Stimulated activated CD4-positive, alpha-beta T cell treated with anti-CD3 and anti-CD28 coated beads, Interleukin-4, amount 100 ng/mL, for 24 hours (primary cell): Measurements from ENCODE around the gene RUNX1.

Experiments used
- DNase-seq: peaks from one replicate; pipeline ENCODE4 v3.0.0-alpha.2; 2020

RUNX1 gene

DNA sequence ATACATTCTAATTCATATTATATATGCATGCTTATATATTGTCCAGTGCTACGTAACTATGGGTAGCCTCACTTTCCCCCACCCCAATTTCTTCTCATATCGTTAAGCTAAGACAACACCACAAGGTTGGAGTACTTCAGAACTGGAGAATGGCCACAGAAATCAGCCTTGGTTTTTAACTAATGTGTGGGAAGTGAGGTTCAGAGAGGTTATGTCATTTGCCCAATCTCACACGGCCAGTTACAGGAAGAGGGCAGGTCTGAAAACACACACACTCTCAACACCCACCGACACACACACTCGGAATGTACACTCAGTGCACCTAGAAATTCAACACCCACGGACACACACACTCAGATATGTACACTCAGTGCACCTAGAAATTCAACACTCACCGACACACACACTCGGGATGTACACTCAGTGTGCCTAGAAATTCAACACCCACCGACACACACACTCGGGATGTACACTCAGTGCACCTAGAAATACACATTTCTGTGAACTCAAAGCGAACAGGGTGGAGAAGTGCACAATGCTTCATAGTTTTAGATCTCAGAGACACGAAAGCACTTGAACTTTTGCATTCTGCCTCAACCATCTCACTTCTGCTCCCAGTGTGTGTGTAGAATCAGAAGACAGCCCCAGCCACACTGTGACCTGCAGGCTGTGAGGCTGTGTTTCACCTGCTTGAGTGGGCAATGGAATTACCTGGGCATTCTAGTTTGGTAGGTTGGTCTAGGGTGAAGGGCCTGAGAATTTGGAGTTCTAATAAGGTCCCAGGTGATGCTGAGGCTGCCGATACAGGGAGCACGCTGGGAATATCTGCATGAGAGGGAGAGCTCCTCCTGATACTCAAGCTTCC is 209.9 kb downstream of the RUNX1 start:
- DNase-seq: no peak

- DNase-seq: no peak
These were observed 212.1 kb downstream of the RUNX1 start for GRCh38 chr21:34836933-34837505.

GRCh38 chr21:34836103-34836932 is 212.8 kb downstream of the RUNX1 start:
- DNase-seq: peak; percentile 61

DNA sequence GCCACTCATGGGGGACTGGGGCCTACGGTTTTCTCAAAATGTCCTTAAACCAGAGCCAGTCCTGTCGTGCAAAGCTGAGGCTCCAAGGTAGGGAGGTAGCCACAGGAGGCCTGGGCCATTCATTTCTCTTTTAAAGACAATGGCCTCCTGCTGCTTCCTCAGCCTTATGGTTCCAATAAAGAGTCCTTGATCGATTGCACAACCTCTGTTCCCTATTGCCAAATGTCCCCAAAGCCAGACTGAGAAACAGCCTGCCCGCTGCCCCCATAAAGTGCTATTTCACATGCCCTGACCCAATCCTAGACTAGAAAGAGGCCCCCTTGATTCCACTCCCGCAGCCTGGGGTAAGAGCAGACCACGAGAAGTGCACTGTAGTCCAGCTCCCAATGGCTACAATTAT is 213.6 kb downstream of the RUNX1 start:
- no peak for DNase-seq

- DNase-seq: no peak
These were observed 214.1 kb downstream of the RUNX1 start for GRCh38 chr21:34834852-34835501.

DNA sequence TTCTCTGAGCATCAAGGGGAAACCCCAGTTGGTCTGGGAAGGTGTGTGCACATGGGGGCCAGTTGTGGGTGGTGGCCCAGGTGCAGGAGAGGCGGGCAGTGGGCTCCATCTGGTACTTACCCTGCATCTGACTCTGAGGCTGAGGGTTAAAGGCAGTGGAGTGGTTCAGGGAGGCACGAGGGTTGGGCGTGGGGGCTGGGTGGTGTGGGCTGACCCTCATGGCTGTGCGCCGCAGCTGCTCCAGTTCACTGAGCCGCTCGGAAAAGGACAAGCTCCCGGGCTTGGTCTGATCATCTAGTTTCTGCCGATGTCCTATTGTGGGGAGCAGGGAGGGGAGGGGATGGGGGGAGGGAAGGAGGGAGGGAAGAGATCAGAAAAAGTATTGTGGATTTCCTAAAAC is 214.8 kb downstream of the RUNX1 start:
- no peak for DNase-seq

GRCh38 chr21:34833465-34833864 is 215.6 kb downstream of the RUNX1 start:
- no peak for DNase-seq

DNA sequence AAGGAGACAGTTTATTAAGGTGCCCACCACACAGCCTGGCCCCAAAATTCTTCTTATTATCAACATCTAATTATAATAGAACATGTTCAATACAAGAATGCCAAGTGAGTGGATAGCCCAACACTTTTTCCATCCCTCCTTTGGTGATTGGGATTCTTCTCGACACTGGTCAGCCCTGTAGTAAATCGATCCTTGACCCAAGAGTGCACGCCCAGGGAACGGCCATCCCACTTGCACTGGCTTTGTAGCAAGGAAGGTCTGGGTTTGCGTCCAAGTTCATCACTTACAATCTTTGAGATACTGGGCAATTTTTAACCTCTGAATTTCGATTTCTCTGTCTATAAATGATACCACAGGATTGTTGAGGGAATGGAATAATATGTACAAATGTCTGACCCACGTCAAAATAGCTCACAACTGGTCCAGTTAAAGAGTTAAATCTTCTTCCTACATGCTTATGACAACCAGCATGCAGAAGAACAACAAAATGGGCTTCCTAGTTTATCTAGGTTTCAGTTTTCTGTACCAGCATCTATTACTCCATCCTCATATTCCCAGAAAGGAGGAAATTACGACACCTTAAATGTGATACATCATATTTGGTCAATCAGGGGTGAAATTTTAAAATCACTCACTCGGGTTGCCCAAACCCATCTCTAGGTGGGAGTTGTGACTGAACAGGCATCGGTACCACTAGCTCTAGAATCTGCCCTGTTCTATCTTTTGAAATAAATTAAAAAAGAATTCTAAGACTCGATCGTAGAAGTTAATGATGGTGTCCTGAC is 218.5 kb downstream of the RUNX1 start:
- no peak for DNase-seq

GRCh38 chr21:34827445-34828235 is 221.5 kb downstream of the RUNX1 start:
- DNase-seq: no peak

DNA sequence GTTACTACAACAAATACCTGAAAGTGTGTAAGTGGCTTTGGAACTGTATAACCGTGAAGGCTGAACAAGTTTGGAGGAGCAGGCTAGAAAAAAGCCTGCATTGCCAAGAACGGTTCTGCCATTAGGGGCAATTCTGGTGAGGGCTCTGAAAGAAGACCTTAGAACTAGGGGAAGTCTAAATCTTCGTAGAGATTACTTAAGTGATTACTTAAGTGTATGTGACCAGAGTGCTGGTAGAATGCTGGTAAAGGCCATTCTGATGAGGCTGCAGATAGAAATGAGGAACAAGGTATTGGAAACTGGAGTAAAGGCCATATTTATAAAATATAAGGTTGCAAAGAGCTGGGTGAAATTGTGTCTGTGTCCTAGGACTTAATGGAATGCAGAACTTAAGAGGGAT is 222.3 kb downstream of the RUNX1 start:
- no peak for DNase-seq

GRCh38 chr21:34825948-34826548 is 223.1 kb downstream of the RUNX1 start:
- DNase-seq: no peak

- no peak for DNase-seq
These were observed 224.0 kb downstream of the RUNX1 start for GRCh38 chr21:34825101-34825500.

- no peak for DNase-seq
These were observed 224.8 kb downstream of the RUNX1 start for GRCh38 chr21:34824314-34824713.

- no peak for DNase-seq
These were observed 226.2 kb downstream of the RUNX1 start for GRCh38 chr21:34822942-34823341.

- DNase-seq: no peak
These were observed 226.9 kb downstream of the RUNX1 start for GRCh38 chr21:34822168-34822567.

- DNase-seq: no peak
These were observed 227.4 kb downstream of the RUNX1 start for GRCh38 chr21:34821717-34822116.

- no peak for DNase-seq
These were observed 229.1 kb downstream of the RUNX1 start for GRCh38 chr21:34820051-34820450.

DNA sequence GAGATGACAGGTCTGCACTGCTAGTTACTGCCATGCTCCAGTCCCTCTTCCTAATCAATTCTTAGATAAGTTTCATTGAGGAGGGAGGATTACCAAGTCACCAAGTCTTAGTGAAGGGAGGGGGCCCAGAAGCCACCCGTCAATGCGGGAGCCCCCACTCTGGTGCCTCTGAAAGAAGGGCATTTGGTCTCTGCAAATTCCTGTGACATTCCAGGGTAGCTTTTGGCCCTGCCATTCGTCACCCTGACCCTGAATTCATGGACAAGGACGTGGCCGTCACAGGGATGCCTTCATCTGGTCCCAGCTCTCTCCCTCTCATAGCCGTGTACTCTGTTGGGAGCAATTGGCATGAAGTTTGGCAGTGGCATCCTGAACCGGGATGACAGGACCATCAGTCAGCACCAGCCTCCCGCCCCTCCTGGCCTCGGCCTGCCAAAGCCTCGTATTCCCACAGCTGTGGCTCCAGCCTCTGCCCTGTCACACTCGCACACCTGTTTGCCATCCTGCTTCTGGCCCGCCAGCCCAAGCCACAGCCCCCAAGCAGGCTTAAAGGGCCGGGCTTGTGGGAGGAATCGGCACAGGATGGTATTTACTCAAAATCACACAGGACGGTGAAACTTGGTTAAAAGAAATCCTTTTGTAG is 229.6 kb downstream of the RUNX1 start:
- no peak for DNase-seq

- no peak for DNase-seq
These were observed 230.4 kb downstream of the RUNX1 start for GRCh38 chr21:34818662-34819158.
